Amniotic epithelial cell (primary cell): ENCODE data around the gene SSR3.
"Not testable (repeated sequence)": the region's sequence is repeated elsewhere in the genome, so short reads cannot be mapped to it uniquely, and the experiment has no call there.

Source experiments
- DNase-seq: peaks from one replicate; pipeline ENCODE4 v3.0.0-alpha.2; 2010; ENCODE audit warnings: low read depth

The SSR3 gene

DNA sequence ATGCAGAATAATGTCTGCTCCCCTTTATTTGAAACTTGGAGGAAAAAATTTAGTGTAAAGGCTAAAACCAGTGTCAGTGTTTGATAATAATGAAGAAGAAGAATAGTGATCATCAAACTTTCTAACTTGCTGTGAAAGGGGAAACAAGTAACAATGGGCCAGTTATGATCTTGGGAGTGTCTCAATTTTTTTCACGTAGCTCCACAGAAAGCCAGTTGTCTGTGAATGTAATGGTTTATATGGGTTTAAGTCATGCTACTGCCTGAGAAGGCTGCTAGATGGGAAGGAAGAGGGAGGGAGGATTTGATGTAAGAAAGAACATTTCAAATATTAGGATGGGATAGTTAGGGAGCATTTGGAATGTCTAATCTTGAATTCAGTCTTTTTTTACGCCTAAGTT, 21.1 kb upstream of the SSR3 start:
- no peak for DNase-seq

DNA sequence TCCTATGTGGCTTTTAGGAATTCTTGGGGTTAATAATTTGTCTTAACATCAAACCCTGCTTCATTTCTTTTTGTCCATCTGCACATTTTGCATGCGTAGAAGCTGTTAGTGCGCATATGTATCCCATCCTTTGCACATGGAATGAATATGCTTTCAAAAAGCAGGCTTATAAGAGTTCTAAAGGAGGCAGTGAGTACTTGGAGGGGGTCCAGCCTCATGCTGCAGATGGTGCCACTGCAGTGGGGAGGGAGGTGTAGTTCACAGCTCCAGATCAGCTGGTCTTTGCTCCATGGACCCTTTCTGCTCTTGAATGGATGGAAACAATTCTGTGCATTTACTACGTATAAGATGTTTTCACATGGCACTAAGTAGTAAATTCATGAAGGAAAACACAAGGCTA, 20.7 kb upstream of the SSR3 start:
- DNase-seq, result no peak

DNA sequence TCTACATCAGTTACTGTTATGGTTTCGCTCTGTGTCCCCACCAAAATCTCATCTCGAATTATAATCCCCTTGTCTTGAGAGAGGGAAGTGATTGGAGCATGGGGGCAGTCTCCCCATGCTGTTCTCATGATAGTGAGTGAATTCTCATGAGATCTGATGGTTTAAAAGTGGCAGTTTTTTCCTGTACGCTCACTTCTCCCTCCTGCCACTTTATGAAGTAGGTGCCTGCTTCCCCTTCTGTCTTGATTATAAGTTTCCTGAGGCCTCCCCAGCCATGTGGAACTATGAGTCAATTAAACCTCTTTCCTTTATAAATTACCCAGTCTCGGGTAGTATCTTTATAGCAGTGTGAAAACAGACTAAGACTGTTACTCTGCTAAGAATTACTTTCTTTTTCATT, 15.0 kb upstream of the SSR3 start:
- not testable (repeated sequence) for DNase-seq

DNA sequence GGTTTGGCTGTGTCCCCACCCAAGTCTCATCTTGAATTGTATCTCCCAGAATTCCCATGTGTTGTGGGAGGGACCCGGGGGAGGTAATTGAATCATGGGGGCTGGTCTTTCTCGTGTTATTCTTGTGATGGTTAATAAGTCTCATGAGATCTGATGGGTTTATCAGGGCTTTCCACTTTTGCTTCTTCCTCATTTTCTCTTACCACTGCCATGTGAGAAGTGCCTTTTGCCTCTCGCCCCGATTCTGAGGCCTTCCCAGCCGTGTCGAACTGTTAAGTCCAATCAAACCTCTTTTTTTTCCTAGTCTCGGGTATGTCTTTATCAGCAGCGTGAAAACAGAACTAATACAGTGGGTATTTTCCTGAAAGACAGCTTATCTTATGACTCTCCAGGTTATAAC, 14.1 kb upstream of the SSR3 start:
- not testable (repeated sequence) for DNase-seq

DNA sequence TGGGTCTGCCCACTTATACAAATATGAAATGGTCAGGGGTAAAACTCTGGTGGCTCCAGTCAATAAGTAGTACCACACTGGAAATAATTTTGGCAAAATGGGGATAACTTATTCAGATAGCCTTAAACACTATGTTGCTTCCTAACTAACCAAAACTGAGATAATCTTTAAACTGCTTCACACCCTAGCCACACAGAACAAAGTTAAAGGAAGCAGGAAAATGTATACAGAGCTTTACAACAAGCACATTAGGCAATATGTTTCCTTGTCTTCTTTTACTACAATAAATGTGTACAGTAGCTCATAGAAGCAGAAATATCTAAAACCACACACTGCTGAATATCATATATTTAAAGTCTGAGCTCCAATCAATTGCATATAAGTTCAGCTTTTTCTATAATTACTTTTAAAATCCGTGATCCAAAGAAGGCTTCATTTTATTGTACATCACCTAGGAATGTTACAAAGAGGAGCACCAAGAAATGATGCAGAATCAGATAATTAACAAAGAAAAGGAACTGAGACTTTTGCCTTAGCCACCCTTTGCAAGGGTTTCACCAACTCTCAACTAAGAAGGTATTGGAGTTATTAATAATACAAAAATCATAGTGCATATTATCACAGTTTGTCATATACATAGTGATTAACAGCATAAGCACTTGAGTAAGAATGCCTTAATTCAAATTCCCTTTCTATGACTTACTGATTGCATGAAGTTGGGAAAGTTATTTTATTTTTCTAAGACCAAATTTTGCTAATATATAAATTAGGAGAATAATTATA, 9.2 kb upstream of the SSR3 start:
- DNase-seq, result peak; percentile 17

DNA sequence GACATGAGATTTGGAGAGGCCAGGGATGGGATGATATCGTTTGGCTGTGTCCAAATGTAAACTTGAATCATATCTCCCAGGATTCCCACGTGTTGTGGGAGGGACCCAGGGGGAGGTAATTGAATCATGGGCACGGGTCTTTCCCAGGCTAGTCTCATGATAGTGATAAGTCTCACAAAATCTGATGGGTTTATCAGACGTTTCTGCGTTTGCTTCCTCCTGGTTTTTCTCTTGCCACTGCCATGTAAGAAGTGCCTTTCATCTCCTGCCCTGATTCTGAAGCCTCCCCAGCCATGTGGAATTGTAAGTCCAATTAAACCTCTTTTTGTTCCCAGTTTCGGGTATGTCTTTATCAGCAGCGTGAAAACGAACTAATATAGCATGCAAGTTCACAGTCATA, 7.6 kb upstream of the SSR3 start:
- not testable (repeated sequence) for DNase-seq

DNA sequence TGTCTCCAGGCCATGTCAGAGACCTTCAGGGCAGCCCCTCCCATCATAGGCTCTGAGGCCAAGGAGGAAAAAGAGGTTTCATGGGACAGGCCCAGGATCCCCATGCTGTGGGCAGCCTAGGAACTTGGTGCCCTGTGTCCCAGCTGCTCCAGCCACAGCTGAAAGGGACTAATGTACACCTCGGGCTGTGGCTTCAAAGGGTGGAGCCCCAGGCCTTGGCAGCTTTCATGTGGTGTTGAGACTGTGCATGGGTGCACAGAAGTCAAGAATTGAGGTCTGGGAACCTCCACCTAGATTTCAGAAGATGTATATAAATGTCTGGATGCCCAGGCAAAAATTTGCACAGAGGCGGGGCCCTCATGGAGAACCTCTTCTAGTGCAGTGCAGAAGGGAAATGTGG, 6.6 kb upstream of the SSR3 start:
- no peak for DNase-seq

DNA sequence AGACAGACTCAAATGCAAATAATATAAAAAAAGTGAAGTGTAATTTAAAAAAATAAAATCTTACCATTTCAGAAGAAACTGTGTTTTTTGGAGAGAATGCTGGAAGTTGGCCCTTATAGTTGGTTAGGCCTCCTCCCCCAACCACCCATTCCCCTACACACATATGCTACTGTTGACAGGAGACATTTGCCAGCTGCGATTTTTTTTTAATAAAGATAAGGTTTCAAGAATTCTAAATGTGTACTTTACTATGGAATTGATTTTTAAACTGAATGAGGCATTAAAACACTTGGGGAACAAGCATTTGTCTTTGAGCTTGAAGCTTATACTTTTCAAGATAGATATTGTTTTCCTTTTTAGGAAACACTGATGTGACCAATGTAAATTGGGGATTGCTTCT, 4.4 kb upstream of the SSR3 start:
- DNase-seq, result no peak

DNA sequence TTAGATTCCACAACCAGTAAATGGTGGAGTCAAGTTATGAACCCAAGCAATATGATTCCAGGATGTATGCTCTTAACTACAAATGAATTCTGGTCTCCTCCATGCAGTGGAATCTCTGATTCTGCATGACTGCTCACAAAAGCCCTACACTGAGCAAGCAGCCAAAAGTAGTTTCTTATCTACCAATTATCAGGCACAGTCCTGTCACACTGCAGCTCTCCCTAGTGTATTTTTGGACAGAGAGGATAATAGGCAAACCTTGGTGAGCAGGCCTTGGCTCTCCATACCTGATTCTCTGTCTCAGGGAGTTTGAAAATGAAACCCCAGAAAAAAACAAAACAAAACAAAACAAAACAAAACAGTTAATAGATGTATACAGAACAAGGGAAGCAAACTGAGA, 3.5 kb upstream of the SSR3 start:
- DNase-seq, result no peak

DNA sequence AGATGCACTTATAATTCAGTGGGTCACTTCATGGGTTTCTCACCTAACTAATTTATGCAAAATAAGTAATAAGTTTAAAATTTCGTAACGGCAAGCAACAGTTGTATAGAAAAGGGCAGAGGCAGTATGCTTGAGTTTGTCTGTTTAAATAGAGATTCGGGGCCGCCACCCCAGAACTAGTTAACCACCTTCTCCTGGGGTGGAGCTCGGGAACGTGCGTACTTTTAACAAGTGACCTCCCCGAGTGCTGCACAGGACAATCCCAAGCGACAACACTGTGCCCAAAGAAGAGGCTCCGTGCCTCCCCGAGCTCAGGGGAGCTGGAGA, 439 bp downstream of the SSR3 start:
- no peak for DNase-seq

DNA sequence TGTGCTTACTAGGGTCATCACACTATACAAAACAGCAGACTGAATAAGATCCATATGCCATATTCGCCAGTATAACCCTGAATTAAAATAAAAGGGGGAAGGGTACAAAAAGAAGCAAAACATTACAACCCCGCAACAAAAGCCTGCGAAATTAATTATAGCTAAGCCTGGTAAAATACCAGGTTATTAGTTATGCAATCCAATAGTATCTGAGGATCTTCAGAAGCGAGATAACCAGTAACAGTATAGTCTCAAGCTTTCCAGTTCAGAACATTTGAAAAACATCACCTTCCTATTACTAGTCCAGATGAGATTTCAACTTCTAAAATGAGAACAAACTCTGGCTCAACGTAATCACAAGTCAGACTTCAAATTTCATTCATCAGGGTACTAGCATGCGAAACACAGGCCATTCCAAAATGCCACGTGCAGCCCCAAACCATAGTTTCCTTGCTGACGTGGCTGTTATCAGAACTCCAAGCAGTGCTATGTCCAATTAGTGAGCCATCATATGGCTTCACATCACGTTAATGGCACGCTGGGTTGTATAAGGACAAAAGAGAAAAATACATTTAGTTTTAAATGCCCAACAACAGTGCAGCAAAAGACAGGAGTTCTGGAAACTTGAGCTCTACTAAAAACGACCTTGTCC, 1.1 kb downstream of the SSR3 start:
- peak; percentile 66 for DNase-seq

DNA sequence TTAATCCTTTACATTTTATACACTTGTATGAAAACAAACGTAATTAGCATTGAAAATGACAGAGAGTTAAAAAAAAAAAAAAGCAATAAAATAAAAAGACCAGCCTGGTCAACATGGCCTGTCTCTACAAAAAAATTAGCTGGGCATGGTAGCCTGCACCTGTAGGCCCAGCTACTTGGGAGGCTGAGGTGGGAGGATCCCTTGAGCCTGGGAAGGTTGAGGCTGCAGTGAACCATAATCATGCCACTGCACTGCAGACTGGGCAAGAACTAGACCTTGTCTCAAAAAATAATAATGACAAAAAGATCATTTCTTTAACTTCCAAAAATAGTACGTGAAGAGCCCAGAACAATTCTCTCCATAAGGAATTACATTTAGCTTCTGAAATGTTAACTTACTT, 1.9 kb downstream of the SSR3 start:
- DNase-seq, result no peak

DNA sequence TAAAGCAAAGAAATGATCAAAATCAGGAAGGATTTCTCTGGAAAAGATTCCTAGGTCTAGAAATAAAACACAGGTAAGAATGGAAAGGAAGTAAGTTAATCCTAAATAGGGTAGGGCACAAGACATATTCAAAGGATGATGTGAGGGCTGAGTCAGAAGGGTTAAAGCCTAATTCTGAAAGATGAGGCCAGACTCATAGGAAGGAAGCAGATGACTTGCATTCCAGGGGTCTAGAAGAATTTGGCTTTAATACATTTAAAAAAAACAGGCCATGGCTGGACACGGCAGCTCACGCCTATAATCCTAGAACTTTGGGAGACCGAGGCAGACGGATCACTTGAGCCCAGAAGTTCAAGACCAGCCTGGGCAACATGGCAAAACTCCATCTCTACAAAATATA, 3.2 kb downstream of the SSR3 start:
- peak; percentile 59 for DNase-seq

DNA sequence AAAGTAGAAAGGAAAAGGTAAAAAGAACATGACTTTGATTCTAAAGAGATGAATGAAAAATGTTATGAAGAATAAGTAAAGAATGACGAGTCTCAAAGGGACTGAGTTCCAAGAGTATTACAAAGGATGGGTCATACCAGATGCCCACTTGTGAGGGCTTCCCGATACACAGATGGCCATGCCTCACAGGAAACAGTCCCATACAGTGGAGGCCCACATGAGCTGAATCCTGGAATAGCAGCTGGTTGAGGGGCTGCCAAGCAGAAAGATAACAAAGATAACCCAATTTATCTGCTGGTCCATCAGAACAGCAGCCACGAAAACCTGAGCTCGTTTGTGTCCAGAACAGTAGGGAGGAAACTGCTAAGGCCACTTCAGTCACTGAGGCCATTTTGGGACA, 3.7 kb downstream of the SSR3 start:
- DNase-seq, result no peak

DNA sequence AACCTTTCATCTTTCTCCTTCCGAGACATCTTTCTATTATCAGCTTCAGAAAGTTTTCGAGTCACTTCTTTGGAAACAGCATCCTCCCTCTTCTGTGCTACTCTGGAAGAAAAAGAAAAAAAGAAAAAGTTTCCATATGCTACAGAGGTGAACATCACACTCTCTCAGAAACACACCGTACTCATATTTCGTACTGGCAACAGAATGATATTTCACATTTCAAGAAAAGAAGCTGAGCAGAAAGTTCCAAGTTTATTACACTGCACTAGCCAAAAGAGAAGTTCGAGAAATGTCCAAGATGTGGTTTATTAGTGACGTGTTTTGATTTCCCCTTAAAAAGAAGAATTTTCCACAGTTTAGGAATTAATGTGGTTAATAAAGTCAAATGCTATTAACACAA, 6.0 kb downstream of the SSR3 start:
- DNase-seq, result no peak

DNA sequence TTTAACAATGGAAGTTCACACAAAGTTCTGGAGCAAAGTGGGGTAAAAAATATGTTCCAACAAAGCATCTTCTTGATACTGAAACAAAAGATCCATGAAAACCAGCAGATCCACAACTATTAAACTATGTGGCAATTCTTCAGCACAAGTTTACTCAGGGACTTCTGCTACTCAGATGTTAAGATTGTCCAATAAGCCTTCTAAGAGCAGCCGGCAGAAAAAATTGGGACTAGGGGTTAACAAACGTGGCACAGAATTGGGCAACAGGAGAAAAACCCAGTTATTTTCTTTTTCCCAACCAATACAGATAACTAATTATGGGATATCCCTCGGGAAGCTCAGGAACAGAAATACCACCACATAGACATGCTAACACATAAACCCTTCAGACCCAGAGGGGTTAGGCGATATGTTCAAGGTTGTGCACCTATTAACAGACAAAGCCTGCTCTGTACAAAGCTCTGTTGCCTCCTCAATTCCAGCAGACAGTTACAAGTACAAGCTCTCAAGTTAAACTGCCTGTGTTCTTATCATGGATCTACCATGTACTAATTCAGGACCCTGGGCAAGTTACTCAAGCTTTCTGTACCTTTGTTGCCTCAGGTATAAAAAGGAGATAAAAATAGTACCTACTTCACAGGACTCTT, 6.8 kb downstream of the SSR3 start:
- DNase-seq, result no peak

DNA sequence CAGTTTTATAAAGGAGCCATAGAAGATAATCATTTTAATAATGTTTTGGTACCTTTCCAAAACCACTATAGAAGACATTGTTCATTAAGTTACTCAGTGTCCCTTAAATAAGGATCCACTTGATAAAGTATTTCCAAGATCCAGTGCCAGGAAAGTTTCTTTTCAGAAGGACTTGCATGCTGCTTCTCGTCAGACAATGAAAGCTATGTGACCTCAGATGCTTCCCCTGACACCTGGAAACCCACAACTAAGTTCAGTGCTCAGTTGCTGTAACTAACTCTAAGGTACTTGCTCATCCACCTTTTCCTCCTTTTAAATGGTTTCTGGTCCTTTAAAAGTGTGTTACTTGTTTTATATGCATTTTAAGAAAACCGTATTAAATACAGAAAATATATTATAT, 7.3 kb downstream of the SSR3 start:
- peak; percentile 47 for DNase-seq

DNA sequence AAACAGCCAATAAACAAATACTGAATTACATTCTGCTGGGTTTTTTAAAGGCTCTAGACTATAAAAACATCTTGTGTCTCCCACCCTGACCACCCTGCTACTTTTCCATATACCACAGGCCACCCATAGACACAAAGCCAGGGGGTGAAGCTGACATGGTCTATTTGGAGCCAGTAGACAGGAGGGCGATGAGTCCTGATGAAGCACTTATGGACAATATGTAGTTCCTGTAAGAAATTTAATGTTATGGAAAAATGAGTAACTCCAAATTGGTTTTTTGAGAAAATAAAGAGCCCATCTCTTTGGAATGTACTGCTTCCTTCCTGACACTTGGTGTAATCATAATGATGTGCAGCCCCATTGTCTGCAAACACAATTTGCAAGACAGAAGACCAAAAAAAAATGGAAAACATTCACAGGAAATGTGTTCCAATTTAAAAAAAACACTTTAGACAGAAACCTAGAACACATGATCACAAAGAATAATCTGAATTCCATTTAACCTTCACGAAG, 11.8 kb downstream of the SSR3 start:
- DNase-seq, result no peak

DNA sequence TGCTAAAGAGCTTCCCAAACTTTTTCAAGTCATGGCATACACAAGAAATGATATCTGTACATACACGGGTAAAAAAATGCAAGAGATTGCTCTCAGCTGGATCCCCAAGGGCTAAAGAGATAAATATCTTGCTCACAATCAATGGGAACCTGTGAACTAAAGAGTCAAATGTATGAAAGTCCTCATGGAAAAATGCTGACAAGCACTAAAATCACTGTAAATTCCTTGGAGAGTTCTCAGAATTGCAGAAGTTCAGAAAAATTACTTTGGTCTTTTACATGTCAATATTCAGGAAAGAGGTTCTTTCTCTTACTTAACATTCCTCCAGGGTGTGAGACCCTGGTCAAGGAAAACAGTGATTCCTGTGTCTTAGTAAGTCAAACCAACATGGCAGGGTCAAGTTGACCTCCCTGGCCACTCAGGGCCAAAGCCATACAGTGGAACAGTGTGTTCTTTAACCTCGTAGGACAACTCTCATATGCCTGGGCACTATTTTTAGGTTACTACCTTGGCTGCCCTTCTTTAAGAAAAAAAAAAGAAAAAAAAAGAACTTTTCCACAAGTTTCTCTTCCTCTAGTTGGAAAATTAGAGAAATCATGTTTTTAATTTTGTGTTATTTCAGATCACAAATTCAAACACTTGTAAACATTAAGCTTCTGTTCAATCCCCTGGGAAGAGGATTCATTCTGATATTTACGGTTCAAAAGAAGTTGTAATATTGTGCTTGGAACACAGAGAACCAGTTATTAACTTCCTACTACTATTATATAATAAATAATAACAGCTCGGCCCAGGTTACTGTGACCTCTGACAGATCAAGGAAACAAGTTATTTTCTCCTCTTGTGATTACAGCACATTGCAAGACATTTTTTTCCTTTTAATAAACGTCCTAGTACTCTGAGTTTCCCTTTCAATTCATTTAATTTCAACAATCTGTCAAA, 12.5 kb downstream of the SSR3 start:
- no peak for DNase-seq

DNA sequence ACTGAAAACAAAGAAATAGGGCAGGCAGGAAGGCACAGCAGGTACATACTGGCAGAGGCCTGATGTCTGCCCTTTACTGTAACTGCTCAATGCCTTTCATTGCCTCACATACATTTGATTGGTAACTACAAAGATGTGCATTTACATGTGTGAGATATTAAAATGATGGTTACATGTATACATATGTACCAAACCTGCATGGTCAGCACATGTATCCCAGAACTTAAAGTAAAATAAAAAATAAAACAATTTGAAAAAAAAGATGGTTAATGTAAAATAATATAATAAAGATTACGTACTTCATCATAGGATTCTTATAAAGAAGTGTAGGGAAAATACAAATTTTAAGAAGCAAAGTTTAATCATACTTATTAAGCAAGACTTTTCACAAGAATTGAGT, 15.1 kb downstream of the SSR3 start:
- DNase-seq, result no peak

DNA sequence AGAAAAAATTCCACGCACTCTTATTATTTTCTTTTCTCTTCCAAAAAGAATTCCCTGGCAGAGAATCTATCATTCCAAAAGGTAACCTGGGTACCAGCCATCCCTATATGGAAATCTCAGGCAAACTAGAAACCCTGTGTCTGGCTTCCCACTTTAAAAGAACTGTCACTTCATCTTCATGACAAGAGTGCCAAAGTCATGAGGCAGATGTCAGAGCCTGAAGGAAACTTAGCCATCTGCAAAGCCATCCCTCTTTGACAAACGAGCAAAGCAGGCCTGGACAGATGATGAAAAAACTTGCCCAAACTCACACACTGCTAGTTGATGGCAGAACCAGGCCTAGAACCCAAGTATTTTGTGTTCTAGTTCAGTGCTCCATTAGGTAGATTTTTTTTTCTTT, 15.9 kb downstream of the SSR3 start:
- no peak for DNase-seq
